D341Med (cell line): ENCODE data around the gene LRRC63.
"Not testable (repeated sequence)": the region's sequence is repeated elsewhere in the genome, so short reads cannot be mapped to it uniquely, and the experiment has no call there.

Experiments
- DNase-seq: peaks from one replicate; pipeline ENCODE4 v3.0.0; 2012; ENCODE audit warnings: low spot score

The LRRC63 gene

DNA sequence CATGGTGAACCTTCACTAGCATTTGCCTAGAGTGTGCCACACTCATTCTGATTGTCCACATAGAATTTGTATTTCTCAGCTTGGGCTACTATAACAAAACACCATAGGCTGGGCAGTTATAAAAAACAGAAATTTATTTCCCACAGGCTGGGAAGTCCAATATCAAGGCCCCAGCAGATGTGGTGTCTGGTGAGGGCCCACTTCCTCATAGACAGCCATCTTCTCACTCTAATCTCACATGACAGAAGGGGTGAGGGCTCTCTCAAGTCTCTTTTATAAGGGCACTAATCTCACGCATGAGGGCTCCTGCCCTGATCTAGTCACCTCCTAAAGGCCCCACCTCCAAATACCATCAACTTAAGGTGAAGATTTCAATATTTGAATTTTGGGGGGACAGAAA lies 53.6 kb downstream of the LRRC63 start:
- DNase-seq, result no peak

DNA sequence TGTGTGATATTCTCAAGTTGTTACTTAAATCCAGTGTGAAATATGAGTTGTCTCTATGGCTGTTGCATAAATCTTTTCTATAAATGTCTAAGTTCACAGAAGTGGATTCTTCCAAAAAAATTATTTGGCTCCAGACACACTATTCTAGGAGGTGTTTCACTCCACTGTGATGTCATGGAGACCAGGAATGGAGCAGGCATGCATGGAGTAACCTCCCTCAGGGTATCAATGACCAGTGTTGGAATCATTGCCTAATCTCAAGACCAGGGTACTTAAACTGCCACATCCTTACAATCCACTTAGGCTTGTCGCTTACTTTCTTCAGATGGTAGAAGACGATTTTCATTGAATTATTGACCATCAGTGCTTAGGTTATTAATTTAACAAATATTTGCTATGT lies 55.4 kb downstream of the LRRC63 start:
- no peak for DNase-seq

DNA sequence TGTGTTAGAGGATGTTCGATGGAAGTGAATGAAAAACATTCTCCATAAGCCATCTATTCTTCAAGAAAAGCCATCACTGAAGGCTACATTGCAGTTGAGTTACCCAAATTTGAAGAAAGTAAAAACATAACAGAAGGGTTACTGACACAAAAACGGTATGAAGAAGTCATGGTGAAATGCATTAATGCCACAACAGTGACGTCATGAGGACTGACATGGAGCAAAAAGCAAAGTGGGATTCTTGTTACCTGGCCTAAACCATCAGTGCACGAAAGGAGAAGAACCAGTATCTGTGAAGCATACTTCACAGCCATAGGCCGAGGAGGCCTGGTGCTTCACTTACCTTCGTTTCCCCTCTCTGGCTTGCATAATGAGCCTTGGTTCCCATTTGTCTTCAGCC lies 58.7 kb downstream of the LRRC63 start:
- no peak for DNase-seq

DNA sequence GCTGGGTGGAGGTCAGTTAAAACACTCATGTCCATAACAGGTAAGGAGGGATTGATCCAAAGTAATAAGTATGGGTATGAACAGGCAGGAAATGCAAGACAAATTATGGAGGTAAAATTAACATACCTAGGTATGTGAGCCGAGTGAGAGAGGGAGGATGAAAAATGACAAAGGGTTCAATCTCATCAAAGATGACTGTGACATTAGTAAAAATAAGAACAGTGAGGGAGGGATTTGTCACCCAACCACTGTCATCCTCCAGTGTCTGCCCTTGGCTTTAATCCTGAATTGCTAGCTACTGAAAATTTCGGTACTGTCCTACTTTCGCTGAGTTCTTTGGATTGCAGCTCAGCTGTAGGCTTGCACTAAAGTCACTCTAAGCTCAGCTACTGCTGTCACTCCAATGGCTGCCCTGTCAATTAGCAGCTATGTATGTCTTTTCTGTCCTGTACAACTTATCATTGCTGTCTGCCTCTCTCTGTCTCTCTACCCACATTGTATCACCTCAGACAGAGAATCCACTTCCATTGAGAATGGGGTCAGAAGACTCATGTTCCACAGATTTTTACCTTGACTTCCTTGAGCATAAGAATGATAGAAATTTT lies 62.5 kb downstream of the LRRC63 start:
- no peak for DNase-seq

DNA sequence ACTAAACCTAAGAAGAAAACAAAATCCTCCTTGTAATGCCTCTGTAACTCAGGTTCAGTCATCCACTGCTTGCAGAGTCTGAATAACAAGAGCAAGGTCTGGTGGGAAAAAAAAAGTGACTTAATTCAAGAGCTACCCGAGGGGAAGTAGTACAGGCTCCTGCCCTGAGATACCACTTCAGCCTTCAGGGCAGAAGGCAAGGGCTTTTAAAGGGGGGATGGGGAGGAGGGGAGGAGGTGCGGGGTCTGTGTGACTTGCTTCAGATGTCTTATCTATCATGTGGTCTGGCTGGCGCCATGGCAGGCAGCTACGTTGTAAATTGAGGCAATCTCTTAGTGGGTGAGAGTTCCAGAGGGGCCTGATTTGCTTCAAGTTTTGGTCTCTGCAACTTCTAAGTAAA lies 66.7 kb downstream of the LRRC63 start:
- no peak for DNase-seq

DNA sequence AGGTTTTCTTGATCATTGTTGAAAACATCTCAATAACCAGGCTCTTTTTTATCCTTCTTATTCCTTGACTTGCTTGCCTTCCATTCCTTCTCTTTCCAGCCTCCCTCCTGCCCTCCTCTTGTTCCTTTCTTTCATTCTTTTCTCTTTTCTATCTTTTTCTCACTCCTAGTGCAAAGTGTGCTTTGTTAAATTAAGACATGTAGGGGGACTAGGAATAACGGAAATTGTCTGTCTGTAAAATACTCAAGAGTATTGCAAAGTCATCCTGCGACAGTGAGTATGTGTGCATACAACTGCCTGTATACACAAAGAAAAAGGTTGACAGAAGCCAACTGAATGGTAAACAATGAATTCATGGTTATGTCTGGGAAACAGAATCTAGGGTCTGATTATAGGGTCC lies 70.1 kb downstream of the LRRC63 start:
- no peak for DNase-seq

DNA sequence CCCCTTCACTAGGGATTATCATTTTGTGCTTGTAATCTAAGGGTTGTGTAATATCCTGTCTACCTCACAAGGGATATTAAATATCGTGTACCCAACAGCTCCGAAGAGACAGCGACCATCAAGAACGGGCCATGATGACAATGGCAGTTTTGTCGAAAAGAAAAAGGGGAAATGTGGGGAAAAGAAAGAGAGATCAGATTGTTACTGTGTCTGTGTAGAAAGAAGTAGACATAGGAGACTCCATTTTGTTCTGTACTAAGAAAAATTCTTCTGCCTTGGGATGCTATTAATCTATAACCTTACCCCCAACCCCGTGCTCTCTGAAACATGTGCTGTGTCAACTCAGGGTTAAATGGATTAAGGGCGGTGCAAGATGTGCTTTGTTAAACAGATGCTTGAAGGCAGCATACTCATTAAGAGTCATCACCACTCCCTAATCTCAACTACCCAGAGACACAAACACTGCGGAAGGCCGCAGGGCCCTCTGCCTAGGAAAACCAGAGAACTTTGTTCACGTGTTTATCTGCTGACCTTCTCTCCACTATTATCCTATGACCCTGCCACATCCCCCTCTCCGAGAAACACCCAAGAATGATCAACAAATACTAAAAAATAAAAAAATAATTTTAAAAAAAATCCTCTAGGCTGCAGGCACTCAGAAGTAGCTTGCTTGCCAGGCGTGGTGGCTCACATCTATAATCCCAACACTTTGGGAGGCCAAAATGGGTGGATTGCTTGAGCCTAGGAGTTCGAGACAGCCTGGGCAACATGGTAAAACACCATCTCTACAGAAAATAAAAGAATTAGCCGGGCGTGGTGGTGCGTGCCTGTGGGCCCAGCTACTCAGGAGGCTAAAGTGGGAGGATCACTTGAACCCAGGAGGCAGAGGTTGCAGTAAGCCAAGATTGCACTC lies 72.4 kb downstream of the LRRC63 start:
- not testable (repeated sequence) for DNase-seq

DNA sequence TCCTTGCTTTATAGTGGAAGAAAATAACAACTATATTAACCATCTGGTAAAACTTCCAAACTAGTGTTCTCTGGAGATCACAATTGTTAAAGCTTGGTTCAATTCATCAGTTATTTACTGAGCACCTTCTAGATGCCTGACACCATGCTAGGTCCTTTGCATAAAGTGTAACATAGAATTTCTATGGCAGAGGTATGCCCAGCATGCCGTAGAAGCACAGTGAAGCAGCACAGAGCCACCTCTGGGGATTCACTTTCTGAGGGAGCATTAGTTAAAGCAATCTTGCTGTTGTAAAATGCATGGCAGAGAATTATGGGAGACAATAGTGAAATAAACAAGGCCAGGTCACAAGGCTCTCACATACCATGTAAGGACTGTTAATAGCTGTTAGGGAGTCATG lies 75.2 kb downstream of the LRRC63 start:
- no peak for DNase-seq

DNA sequence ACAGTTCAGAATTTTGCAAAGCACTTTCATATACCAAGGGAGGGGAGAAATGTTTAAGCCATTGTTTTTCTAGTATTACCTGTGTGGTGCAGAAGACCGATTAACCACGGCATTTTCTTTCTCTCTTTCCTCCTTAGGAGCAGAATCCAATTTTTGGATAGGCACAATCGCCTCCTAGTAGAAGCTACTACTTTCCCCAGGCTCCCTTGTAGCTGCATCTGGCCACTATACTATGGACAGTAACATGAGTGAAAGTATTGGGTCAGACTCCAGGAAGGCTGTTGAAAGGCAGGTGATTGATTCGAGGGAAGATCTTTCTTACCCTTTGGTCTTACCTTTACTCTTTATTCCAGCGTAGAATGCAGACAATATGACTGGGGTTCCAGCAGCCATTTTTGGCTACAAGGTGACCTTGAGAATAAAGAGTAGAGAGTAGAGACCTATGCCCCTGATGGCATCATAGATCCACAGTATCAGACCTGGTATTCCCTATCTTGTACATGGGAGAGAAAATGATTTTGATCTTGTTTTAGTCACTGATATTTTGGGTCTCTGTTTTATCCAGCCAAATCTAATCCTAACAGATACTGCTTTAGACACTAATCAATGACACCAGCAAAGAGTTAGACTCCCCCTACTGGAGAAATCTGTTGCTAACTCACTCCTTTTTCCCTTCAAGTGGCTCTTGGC lies 77.0 kb downstream of the LRRC63 start:
- peak; percentile 43 for DNase-seq

DNA sequence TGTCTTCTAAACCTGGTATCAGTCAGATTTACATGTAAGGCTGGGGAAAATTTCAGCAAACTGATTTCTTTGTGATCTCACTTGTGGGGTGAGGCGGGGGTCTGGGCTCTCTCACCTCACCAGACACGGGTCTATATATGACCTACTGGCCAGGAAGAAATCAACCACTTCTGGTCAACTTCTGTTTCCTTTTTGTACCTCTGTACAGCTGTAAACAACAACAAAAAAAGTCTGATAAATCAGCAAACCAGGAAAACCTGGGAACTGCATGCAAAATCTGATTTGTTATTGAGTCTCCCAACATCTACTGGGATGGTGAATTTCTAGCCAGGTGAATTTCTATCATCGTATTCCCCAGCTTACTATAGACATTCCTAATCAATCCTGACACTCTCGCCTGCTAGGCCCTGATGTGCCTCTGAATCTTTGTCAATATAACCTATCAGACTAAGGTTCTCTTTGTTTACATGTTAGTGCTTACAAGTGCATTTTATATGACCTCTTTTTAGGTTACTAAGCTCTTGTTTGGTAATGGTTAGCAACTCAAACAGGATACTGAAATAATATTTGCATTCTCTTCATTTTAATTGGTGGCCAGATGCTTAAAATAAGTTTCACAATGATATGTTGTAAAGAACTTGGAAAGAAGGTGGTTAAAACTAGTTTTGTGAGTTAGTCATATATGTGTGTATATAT lies 77.7 kb downstream of the LRRC63 start:
- DNase-seq, result no peak

DNA sequence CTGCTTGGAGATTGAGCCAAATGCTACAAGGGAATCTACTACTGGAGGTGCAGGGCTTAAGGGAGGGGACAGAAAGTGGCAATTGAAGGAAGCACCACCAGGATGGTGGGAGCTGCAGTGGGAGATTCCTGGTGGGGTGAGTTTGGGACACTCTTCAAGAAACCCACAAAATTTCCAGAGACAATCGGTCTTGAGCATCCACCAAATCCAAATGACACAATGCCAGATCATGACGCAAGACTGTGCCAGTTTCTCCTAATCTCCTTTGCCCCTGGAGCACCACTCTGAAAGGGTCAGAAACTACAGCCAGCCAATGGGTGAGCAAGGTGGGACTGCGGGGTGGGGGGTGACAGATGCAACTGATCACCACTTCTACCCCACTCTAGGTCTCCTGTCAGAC lies 78.7 kb downstream of the LRRC63 start:
- no peak for DNase-seq

DNA sequence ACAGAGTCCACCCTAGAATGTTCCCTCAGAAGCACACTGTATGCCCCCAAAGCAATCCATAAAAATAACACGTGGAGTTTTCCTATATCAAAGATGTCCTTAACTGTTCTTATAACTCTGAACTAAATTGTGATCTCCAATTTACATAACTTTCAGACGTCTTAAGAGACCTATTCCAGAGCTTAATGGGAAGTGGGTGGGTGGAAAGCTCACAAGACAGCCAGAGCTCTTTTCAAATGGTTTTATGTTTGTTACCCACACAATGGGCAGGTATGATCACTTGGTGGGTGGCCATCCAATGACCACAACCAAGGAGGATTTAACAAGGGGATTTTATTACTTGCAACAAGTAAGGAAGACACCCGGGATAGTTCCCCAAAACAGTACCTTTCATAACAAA lies 81.7 kb downstream of the LRRC63 start:
- no peak for DNase-seq

DNA sequence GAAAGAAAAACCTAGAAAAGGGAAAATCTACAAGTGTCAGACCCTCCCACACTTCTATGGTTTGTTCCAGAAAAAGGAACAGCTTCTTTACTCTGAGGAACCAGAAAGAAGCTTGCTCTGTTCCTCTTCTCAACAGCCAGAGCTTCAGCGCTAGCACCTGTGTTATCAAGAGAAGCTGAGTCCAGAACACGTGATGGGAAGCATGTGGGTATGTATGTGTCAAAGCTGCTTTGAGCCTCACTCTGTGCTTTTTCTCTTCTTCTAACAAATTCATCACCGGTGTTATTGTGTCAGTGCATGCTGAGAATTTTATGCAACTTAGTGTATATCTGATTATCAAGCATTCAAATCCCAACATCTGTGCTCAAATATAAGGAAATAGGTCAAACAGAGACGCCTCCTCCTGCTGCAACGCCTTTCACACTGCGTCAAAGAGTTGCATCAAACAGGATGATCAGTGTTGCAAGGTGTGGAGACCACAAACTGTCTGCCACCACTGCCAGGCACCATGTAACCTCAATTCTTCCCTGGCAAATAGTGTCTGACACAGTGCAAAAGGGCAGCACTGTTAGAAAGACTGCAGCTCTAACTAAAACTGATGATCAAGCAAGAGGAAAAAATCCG lies 83.9 kb downstream of the LRRC63 start:
- no peak for DNase-seq

DNA sequence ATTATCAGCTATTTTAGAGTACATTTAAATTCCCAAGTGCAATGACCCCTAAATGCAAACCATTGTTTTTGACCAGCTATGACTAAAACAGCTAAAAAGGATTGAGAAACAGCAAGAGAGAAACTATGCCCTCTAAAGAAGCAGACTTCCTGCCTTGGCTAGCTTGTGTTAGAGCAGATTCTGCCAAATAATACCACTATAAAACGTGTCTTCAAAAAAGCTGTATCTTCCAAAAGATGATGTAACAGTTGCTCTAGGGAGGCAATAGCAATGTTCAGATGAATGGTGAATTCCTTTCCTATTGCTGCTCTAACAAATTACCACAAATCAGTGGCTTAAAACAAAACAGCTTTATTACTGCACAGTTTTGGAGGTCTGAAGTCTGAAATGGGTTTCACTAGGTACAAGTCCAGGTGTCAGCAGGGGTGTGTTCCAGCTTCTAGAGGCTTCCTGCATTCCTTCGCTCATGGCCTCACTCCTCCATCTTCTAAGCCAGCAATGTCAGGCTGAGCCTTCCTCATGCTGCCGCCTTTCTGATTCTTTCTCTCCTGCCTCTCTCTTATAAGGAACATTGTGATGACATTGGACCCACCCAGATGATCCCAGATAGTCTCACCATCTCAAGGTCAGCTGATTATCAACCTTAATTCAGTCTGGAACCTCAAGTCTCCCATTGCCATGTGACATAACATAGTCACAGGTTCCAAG lies 84.5 kb downstream of the LRRC63 start:
- DNase-seq, result no peak

DNA sequence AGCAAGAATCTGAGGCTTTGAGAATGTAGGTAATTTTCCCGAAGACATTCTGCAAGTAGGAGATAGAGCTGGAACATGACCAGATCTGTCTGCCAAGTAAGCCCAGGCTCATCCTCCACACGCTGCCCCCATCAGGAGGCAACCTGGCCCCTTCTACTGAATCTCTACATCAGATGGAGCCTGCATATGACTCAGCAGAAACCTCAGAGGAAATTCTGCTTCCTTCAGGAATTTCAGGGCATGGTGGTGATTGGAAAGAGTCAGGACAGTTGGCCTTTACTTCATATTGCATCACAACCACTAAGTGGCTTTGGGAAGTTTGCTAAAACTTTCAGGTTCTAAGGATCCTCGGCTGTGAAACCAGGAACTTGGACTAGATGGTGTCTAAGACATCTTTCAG lies 85.2 kb downstream of the LRRC63 start:
- DNase-seq, result no peak

DNA sequence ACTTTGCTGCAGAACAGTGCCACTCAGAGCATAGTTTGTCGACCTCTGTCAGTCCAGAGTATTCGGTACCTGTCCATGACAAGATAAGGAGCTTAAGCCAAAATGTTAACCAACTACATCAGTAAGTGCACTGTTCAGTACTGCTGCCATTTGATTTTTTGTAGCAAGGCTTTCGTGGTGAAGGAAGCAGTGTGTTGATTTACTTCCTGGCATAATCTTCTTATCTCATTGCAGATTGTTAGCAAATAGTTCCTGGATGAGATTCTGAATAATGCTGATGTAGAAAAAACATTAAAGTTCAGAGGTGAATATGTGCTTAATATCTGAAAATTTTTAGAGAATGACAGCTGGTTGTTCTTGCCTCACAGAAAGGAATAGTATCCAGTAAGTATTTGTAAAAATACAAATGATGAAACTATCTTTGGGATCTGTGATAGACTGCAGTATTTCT lies 85.7 kb downstream of the LRRC63 start:
- DNase-seq, result no peak

DNA sequence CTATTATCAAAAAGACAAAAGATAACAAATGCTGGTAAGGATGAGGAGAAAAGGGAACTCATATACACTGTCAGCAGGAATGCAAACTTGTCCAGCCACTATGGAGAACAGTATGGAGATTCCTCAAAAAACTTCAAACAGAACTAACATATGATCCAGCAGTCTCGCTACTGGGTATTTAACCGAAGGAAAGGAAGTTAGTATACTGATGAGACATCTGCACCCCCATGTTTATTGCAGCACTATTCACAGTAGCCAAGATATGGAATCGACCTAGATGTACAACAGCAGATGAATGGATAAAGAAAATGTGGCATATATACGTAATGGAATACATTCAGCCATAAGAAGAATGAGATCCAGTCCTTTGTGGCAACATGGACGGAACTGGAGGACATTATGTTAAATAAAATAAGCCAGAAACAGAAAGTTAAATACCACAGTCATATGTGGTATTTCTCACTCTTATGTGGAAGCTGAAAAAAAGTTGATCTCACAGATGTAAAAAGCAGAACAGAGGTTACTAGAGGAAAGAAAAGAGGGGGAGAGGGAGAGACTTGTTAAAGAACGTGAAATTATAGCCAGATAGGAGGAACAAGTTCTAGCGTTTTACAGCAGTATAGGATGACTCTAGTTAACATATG lies 92.1 kb downstream of the LRRC63 start:
- no peak for DNase-seq

DNA sequence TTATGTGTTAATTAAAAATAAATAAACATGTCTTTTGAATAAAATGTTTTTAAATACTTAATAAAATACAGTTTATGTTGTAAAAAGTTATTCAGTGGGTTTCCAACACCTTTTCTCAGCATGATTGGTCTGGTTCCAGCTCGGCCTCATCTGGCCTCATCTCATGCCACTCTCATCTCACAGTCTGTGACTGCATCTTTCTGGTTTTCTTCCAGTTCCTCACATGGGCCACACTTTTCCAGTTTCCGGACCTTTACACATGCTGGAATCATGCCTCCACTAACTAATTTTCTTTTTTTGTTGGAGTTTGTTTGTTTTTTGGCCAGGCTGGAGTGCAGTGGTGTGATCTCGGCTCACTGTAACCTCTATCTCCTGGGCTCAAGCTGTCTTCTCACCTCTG lies 92.8 kb downstream of the LRRC63 start:
- no peak for DNase-seq

DNA sequence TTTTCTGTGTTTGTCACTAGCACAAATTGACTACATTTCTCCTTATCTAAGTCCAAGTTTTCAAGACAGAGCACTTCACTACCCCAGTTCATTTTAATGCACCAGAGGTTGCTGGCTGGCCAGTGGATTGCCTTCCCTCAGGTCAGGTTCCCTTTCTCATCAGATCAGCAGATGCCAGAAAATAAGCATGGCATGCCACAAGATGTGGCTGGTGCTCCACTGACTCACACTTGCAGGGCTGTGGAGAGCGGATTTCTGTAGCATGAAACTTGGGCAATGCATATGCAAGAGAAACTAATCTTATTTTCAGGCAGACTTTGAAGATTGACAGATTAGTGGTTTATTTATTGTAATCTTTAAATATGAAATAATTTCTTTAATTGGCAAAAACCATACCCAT lies 95.8 kb downstream of the LRRC63 start:
- no peak for DNase-seq

DNA sequence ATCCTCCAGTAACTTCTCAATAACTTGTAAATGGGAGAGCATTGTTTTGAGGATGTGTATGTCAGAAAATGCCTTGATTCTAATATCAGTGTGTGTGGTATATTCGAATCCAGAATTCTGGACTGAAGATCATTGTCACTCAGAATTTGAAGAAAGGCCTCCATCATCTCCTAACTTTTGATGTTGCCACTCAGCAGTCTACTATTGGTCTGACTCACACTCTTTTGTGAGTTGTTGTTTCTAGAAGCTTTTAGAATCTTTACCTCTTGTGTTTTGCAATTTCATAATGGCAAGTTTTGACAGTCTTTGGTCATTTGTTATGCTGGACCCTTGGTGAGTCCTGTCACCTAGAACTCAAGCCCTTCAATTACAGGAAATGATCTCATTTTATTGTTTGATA lies 98.3 kb downstream of the LRRC63 start:
- no peak for DNase-seq

DNA sequence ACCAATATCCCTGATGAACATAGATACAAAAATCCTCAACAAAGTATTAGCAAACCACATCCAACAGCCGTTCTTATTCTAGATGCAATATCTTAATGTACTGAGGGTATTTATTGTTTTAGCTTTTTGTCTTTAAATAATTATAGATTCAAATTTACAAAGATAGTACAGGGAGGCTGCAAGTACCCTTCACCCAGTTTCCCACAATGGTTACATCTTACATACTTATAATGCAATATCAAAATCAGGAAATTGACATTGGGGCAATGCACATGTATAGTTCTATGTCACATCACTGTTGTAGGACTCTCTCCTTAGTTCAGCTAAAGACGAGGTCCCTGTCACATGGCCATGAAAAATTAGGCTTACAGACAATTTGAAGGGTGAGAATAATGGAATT lies 99.5 kb downstream of the LRRC63 start:
- DNase-seq, result no peak
